ENCODE data around the gene ATP6V0B. TPM values are rescaled to one million over a fixed set of nuclear protein-coding genes. Genes with fewer than 3 reads are reported as not detected.

Gene ATP6V0B
- total and polyA plus RNA-seq, 9 of the 15 experiments (the other 6 are each of a cell fraction or from before 2014, with no cell fraction given) = 137 to 328 (median 220) TPM

GRCh38 chr1:43969416-43969745, 5.4 kb upstream of the ATP6V0B start (continued):
- TF ChIP-seq REST (IDR thresholded peaks at IDR 0.05; ENCODE audit: borderline replicate concordance) (peak; percentile 10; the same call in 1 of the 2 replicates), REST (CRISPR knock-in tag; IDR thresholded peaks at IDR 0.05; ENCODE audit: low read depth) (0 out of 2 replicates have a peak, but pooled peaks have one; percentile 8), C11orf30 (IDR thresholded peaks at IDR 0.05; ENCODE audit: low read depth) (no peak), ARID3A (IDR thresholded peaks at IDR 0.05; ENCODE audit: borderline replicate concordance, low read depth, low read length) (no peak), OTX1 (CRISPR knock-in tag; IDR thresholded peaks at IDR 0.05) (peak; percentile 56), POLR2A (conservative IDR thresholded peaks at IDR 0.05) (no peak)

All from K562 (cell line).